HepG2 (cell line): ENCODE results near the gene RAB2B. TPM values are rescaled to one million over a fixed set of nuclear protein-coding genes. Genes with fewer than 3 reads are reported as not detected.

Source experiments
- ATAC-seq: fragments of 200-7000 bp; cut with Tn5 transposase; 3 replicates; pipeline ENCODE4 v1.9.1; 2020; ENCODE audit warnings: mild to moderate bottlenecking, moderate library complexity
- BruUV-seq: library from RNA; stranded (reverse); fragments of 400-500 nt; replicated peaks from 2 replicates; lab custom pipeline; 2021; lab: Mats Ljungman, UMichigan
- CTCF ChIA-PET: fragments of 300-600 bp; formaldehyde crosslinking; extraction: SDS; loops from one replicate; lab custom pipeline; 2021; ENCODE audit warnings: low total read pairs, inconsistent platforms, low intra/inter-chr PET ratio; lab: Yijun Ruan, JAX
- POLR2A ChIA-PET: fragments of 350-600 bp; sonication (Branson Sonifier 250); formaldehyde crosslinking; loops from one replicate; lab custom pipeline; 2020; ENCODE audit warnings: antibody characterized with exemption, inconsistent platforms; lab: Yijun Ruan, JAX
- DNase-seq: peaks from one replicate; pipeline ENCODE4 v3.0.0-alpha.2; 2015; ENCODE audit warnings: low spot score
- FAIRE-seq: peaks from 3 replicates; lab custom pipeline; 2011; peaks lifted over from hg19 to GRCh38; lab: Jason Lieb, UNC
- H2AFZ ChIP-seq: one replicate; pipeline ENCODE4 v1.6.1; 2011; ENCODE audit warnings: low read length, inconsistent platforms
- H3K27ac ChIP-seq: fragments of 300-600 bp; 3 replicates; pipeline ENCODE4 v1.8.0; 2011; ENCODE audit warnings: mixed run types, mild to moderate bottlenecking, mixed read lengths, low read length, inconsistent platforms; ENCODE audit not compliant: insufficient read depth; ENCODE audit errors: extremely low read length
- H3K27me3 ChIP-seq, 2 experiments: fragments of 200-600 bp in 1 of 2; 2 replicates in 1 of 2; 3 replicates in 1 of 2; pipeline versions ENCODE4 v1.6.0 to v1.8.0; 2011; ENCODE audit warnings: low read length in 2 of 2, mild to moderate bottlenecking in 2 of 2, moderate library complexity in 2 of 2, inconsistent platforms in 1 of 2; ENCODE audit not compliant: insufficient read depth in 2 of 2, control insufficient read depth in 1 of 2
- H3K36me3 ChIP-seq, 2 experiments: fragments of 200-600 bp in 1 of 2; replicated peaks in 1 of 2; 2 replicates in 1 of 2; 3 replicates in 1 of 2; pipeline versions ENCODE4 v1.5.1 to v1.8.0; 2011; ENCODE audit warnings: low read length in 2 of 2, inconsistent platforms in 1 of 2; ENCODE audit not compliant: insufficient read depth in 2 of 2, control insufficient read depth in 1 of 2
- H3K4me1 ChIP-seq: 2 replicates; pipeline ENCODE4 v1.5.1; 2012; ENCODE audit warnings: low read length, inconsistent platforms; ENCODE audit not compliant: insufficient read depth
- H3K4me2 ChIP-seq: 2 replicates; pipeline ENCODE4 v1.6.0; 2011; ENCODE audit warnings: low read depth, low read length, inconsistent platforms
- H3K4me3 ChIP-seq, 3 experiments: fragments of 200-600 bp in 1 of 3; sonication (generic), shearing (Covaris generic) in 1 of 3; replicated peaks in 1 of 3; 2 replicates each; pipeline ENCODE4 v1.5.1; 2011 to 2016; ENCODE audit warnings: low read length in 3 of 3, inconsistent platforms in 2 of 3, low read depth in 2 of 3, mild to moderate bottlenecking in 2 of 3, control low read depth in 1 of 3, mixed read lengths in 1 of 3; ENCODE audit not compliant: insufficient read depth in 1 of 3
- H3K79me2 ChIP-seq: one replicate; pipeline ENCODE4 v1.6.1; 2011; ENCODE audit warnings: low read length, inconsistent platforms; ENCODE audit not compliant: insufficient read depth
- H3K9ac ChIP-seq: 2 replicates; pipeline ENCODE4 v1.6.0; 2011; ENCODE audit warnings: mild to moderate bottlenecking, low read depth, low read length, inconsistent platforms; ENCODE audit not compliant: insufficient read depth
- H3K9me3 ChIP-seq: 2 replicates; pipeline ENCODE4 v1.5.1; 2012; ENCODE audit warnings: mild to moderate bottlenecking, low read length
- H4K20me1 ChIP-seq: 2 replicates; pipeline ENCODE4 v1.6.0; 2011; ENCODE audit warnings: inconsistent platforms, mild to moderate bottlenecking, low read length, moderate library complexity; ENCODE audit not compliant: insufficient read depth
- ARHGAP35 ChIP-seq: sonication (generic); formaldehyde crosslinking; IDR thresholded peaks from 2 replicates; pipeline ENCODE4 v1.9.0; 2022; ENCODE audit warnings: mild to moderate bottlenecking, inconsistent platforms, moderate library complexity, missing genetic modification reagents, borderline replicate concordance
- ARID2 ChIP-seq: sonication (generic); formaldehyde crosslinking; IDR thresholded peaks from 2 replicates; pipeline ENCODE4 v1.8.1; 2022; ENCODE audit warnings: mild to moderate bottlenecking, missing genetic modification reagents, borderline replicate concordance
- EEA1 ChIP-seq: sonication (generic); formaldehyde crosslinking; IDR thresholded peaks from 2 replicates; pipeline ENCODE4 v1.5.1; 2020; ENCODE audit warnings: mild to moderate bottlenecking, missing genetic modification reagents, borderline replicate concordance
- KMT2A ChIP-seq: sonication (generic); formaldehyde crosslinking; IDR thresholded peaks from 2 replicates; pipeline ENCODE4 v1.4.0; 2020; ENCODE audit warnings: missing genetic modification reagents
- SSRP1 ChIP-seq: IDR thresholded peaks from 2 replicates; pipeline ENCODE4 v1.6.1; 2016; ENCODE audit warnings: control low read depth
- U2AF2 ChIP-seq: fragments of 200-400 bp; formaldehyde crosslinking; IDR thresholded peaks from 2 replicates; pipeline ENCODE4 v1.6.1; 2017; ENCODE audit warnings: low read depth, mild to moderate bottlenecking, low read length
- ZNF224 ChIP-seq: sonication (generic); formaldehyde crosslinking; IDR thresholded peaks from 2 replicates; pipeline ENCODE4 v1.5.0; 2020; ENCODE audit warnings: mild to moderate bottlenecking, missing genetic modification reagents
- ZNF296 ChIP-seq: sonication (generic); formaldehyde crosslinking; conservative IDR thresholded peaks from 2 replicates; pipeline ENCODE4 v1.5.0; 2020; ENCODE audit warnings: mild to moderate bottlenecking, missing genetic modification reagents
- ZNF362 ChIP-seq: sonication (generic); formaldehyde crosslinking; IDR thresholded peaks from 2 replicates; pipeline ENCODE4 v1.4.0; 2020; ENCODE audit warnings: missing genetic modification reagents, mild to moderate bottlenecking, borderline replicate concordance
- ZNF7 ChIP-seq: IDR thresholded peaks from 2 replicates; pipeline ENCODE4 v1.6.1; 2016; ENCODE audit warnings: missing biosample characterization, missing genetic modification reagents
- WGBS: methylation state at CpG from one replicate; pipeline ENCODE4 v1.1.6; 2017; ENCODE audit warnings: low lambda C conversion rate; 5-methylcytosine and 5-hydroxymethylcytosine counted together
- in situ Hi-C: cut with HindIII; loops from 2 replicates; pipeline ENCODE4 v1.10.0; 2017; ENCODE audit warnings: low pct_unique_long_range_greater_than_20kb; ENCODE audit not compliant: extremely low pct_ligation_motif_present
- intact Hi-C: fragments of 100-400 bp; cut with micrococcal nuclease; formaldehyde crosslinking; loops from one replicate; pipeline ENCODE4 v1.10.0; 2022; ENCODE audit not compliant: unreplicated experiment
- polyA plus RNA-seq, 8 experiments: library from polyadenylated mRNA; depleted of rRNA in 3 of 8; stranded (reverse) in 7 of 8; unstranded in 1 of 8; fragments of >200 nt; fragmentation: Illumina TruSeq in 4 of 8; extraction: Trizol in 4 of 8; gene quantifications; 2 replicates each; pipeline versions ENCODE4 v1.2.1 to v1.2.3, GENCODE V29; 2011 to 2016; ENCODE audit warnings: low read depth in 4 of 8, missing spikeins in 1 of 8, mixed read lengths in 1 of 8; ENCODE audit not compliant: insufficient read depth in 1 of 8
- total RNA-seq, 5 experiments: library from RNA; depleted of rRNA; stranded (reverse); fragments of >200 nt; fragmentation: Illumina TruSeq; extraction: Trizol; gene quantifications; 2 replicates each; pipeline ENCODE4 v1.2.3, GENCODE V29; 2016; ENCODE audit warnings: low read depth in 1 of 5
- TF ChIP-seq, protein P1 (sequence below): sonication (generic); formaldehyde crosslinking; IDR thresholded peaks from 2 replicates; pipeline ENCODE4 v1.5.1; 2020; ENCODE audit warnings: mild to moderate bottlenecking, missing genetic modification reagents, borderline replicate concordance
- TF ChIP-seq, protein P2 (sequence below): sonication (generic); formaldehyde crosslinking; IDR thresholded peaks from 2 replicates; pipeline ENCODE4 v1.4.0; 2020; ENCODE audit warnings: missing genetic modification reagents

RAB2B gene
- total and polyA plus RNA-seq, 2 of the 13 experiments (the other 11 are each of a cell fraction or from before 2014, with no cell fraction given) = 36.0 to 60.6 TPM

GRCh38 chr14:21437063-21437901 is 39.5 kb downstream of the RAB2B start (continued):
- TF ChIP-seq, protein P1, sequence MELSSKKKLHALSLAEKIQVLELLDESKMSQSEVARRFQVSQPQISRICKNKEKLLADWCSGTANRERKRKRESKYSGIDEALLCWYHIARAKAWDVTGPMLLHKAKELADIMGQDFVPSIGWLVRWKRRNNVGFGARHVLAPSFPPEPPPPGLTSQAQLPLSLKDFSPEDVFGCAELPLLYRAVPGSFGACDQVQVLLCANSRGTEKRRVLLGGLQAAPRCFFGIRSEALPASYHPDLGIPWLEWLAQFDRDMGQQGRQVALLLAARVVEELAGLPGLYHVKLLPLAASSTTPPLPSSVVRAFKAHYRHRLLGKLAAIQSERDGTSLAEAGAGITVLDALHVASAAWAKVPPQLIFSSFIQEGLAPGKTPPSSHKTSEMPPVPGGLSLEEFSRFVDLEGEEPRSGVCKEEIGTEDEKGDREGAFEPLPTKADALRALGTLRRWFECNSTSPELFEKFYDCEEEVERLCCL (CRISPR knock-in tag) = no peak

DNA sequence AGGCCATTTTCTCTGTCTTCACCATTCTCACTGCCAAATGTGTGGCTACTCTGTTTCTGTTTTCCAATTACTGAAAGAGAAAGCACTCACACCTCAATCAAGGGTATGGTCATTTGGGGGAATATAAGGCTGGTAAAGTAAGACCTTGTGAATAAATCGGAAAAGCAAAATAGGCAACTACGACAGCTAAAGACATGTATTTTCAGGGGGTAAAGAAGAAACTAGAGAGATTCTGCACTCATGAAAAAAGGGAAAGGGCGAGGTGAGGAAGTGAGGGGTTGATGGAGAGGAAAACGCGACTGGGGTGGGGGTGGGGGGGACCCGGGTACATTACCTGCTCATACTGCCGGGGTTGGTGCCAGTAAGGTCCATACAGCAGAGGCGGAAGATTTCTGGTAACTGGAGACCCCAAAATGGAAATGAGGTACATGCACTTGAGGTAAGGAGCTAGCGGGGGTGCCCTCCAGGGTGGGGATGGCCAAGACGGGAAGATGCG is 40.1 kb downstream of the RAB2B start:
- H4K20me1 ChIP-seq = no peaks in the 10 kb centered on the region
- H2AFZ ChIP-seq = no peak overlapping the region
- ATAC-seq (no peak), DNase-seq (no peak), FAIRE-seq (no peak)
- ChIA-PET CTCF (interaction anchor here (0.9 kb wide), 1 partner anchor 19 kb away, joined by 3 read pairs; the partner anchor contains the start of gene CHD8), POLR2A (interaction anchor here (0.8 to 4.6 kb wide), 21 partner anchors 9 to 1094 kb away, joined by 3 to 211 read pairs (median 4); partner anchors contain the start of genes CHD8, METTL3, PARP2 and RAB2B)
- H3K79me2 ChIP-seq = peaks cover 80% of the 10 kb centered on the region
- WGBS = 5% methylated on average over 11 of the region's 11 CpGs
- in situ Hi-C loops (no loop called here), intact Hi-C loops (loop anchor here (1.0 to 2.0 kb wide), 4 partner anchors 20 to 121 kb away; partner anchors contain the start of genes CHD8, SUPT16H and TOX4)
- H3K4me1 ChIP-seq = peaks cover 40% of the 10 kb centered on the region
- peak overlapping the region; percentile 90 for H3K4me2 ChIP-seq
- peak overlapping the region; percentile 92 for H3K27ac ChIP-seq
- H3K4me3 ChIP-seq = peak overlapping the region; percentile 85 to 96 (median 87)
- H3K9ac ChIP-seq = peak overlapping the region; percentile 95
- H3K36me3 ChIP-seq = peaks cover 2 to 11% of the 10 kb centered on the region in 2 experiments
- H3K9me3 ChIP-seq = no peaks in the 10 kb centered on the region
- no TSS peak for BruUV-seq
- peaks cover 0 to 4% of the 10 kb centered on the region in 2 experiments; a peak in 1 of 5 replicates for H3K27me3 ChIP-seq
- TF ChIP-seq ZNF362 (no peak), ARHGAP35 (no peak), ZNF7 (CRISPR knock-in tag) (no peak), EEA1 (no peak), U2AF2 (no peak), ZNF296 (CRISPR knock-in tag) (no peak), ARID2 (CRISPR knock-in tag) (0 out of 2 replicates have a peak, but pooled peaks have one; percentile 83), KMT2A (no peak), ZNF224 (CRISPR knock-in tag) (no peak), SSRP1 (CRISPR knock-in tag) (no peak)
- TF ChIP-seq, protein P2, sequence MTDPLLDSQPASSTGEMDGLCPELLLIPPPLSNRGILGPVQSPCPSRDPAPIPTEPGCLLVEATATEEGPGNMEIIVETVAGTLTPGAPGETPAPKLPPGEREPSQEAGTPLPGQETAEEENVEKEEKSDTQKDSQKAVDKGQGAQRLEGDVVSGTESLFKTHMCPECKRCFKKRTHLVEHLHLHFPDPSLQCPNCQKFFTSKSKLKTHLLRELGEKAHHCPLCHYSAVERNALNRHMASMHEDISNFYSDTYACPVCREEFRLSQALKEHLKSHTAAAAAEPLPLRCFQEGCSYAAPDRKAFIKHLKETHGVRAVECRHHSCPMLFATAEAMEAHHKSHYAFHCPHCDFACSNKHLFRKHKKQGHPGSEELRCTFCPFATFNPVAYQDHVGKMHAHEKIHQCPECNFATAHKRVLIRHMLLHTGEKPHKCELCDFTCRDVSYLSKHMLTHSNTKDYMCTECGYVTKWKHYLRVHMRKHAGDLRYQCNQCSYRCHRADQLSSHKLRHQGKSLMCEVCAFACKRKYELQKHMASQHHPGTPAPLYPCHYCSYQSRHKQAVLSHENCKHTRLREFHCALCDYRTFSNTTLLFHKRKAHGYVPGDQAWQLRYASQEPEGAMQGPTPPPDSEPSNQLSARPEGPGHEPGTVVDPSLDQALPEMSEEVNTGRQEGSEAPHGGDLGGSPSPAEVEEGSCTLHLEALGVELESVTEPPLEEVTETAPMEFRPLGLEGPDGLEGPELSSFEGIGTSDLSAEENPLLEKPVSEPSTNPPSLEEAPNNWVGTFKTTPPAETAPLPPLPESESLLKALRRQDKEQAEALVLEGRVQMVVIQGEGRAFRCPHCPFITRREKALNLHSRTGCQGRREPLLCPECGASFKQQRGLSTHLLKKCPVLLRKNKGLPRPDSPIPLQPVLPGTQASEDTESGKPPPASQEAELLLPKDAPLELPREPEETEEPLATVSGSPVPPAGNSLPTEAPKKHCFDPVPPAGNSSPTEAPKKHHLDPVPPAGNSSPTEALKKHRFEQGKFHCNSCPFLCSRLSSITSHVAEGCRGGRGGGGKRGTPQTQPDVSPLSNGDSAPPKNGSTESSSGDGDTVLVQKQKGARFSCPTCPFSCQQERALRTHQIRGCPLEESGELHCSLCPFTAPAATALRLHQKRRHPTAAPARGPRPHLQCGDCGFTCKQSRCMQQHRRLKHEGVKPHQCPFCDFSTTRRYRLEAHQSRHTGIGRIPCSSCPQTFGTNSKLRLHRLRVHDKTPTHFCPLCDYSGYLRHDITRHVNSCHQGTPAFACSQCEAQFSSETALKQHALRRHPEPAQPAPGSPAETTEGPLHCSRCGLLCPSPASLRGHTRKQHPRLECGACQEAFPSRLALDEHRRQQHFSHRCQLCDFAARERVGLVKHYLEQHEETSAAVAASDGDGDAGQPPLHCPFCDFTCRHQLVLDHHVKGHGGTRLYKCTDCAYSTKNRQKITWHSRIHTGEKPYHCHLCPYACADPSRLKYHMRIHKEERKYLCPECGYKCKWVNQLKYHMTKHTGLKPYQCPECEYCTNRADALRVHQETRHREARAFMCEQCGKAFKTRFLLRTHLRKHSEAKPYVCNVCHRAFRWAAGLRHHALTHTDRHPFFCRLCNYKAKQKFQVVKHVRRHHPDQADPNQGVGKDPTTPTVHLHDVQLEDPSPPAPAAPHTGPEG (CRISPR knock-in tag) = no peak
